Measurements from ENCODE around the gene CXXC1. TPM values are rescaled to one million over a fixed set of nuclear protein-coding genes. Genes with fewer than 3 reads are reported as not detected.

CXXC1 gene
- total RNA-seq (2022; extraction: Qiagen RNA extraction; ENCODE audit: low read depth), result 45.2 to 57.7 TPM (median 49.4 TPM) in 5 replicates

DNA sequence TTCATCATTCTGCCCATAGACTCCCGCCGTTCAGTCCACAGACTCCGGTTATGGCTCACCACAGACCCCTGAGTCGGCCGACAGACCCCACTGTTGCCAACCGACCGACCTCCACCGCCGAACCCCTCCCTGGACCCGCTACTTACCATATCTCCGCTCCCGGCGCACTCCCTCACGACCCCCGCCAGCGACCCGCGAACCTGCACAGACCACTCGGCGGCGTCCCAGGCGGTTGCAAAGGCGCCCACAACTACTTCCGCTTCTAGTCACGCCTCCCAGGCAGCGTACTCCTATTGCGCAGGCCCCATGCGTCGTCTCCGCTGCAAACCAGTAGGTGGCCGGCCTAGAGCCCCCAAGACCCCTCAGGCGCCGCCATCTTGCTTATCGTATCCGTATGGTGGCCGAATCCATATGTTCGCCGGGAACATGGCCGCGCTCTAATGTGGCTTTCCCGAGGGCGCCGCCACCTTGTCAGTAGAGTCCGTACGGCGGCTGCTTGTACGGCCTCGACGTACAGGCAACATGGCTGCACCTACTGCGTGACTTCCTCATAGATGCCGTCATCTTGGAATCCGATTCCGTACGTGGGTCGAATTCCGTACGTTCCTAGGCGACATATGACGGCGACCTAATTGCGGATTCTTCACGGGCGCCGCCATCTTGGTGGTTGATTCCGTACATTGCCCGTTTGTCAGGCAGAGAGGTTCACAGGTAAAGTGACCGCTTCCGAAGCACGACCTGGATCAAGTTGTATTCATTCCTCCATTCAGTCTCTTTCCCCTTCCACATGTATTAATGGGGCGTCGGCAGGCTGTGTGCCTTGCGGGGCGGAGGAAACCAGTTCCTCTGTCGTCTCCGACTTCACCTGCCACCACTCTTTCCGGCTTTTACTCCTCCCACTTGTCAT is at the start of gene CXXC1:
CXXC1 (minus strand) TSS at position 252 of the 907 bp plus-strand sequence; CDS start at position 149, 103 bp downstream.

DNA sequence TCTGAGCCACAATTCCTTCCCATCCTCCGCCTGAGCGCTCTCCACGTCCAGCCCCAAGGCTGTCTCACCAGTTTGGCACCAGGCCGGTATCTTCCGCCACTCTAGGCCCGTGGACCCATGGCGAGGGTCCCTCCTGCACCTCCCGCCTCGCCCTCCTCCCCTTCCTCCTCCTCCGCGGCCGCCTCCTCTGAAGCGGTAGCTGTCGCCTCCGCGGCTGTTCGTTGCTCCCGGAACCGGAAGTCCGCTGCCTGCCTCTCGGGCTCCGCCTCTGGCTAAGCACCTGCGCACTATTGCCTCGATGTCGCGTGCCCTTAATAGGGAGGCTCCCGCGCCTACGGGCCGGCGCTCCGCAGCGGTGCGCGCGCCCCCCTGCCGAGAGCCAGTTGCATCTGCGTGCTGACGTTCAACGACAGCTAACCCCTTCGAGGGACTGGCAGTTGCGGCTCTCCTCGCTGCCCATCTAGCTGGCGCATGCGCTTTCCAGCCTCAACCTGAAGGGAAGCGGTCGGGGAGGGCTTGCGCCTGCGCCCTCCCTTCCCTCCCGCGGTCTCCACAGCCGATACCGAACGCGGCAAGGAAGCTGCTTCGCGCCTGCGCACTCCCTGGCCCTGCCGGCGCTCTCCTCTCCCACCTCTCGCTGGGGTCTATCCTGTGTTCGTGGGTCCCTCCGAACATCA is 6.1 kb downstream of the CXXC1 start, which contains the start of gene MBD1:
MBD1 (minus strand) TSS at position 229 of the 677 bp plus-strand sequence. CDS start 1,531 bp downstream, outside the sequence.

DNA sequence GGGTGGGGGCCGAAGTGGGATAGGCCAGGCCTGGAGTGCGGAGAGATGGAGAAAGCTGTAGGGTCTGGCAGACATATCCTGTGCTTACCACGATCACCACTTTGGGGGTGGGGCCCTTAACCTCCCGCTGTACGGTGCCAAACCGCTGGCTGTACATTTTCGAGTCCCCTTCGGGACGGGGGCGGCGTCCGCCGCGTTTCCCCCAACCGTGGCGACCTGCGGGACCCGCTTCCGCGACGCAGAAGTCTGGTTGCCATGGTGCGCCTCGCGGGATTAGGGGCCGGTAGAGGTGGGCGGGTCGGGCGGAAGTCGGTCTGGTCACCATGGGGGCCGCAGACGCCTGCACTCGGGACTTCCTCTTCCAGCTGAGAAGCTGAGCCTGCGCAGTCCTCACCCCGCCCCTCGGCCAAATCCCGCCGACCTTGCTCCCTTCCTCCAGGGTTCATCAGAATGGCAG is 21.2 kb downstream of the CXXC1 start, which contains the start of gene CFAP53:
CFAP53 (minus strand) TSS at position 248 of the 457 bp plus-strand sequence; CDS start at position 157, 91 bp downstream.

Other genes with a start within 250 kb of the CXXC1 start
- gene MYO5B, start 92.5 kb downstream of the CXXC1 start, total RNA-seq (2022; extraction: Qiagen RNA extraction; ENCODE audit: low read depth), result 12.3 to 14.5 TPM (median 12.7 TPM) in 5 replicates
- 0.37 to 0.44 TPM (median 0.40 TPM) in 5 replicates for gene CFAP53, start 21.2 kb downstream of the CXXC1 start, total RNA-seq (2022; extraction: Qiagen RNA extraction; ENCODE audit: low read depth)
- 30.3 to 38.1 TPM (median 36.2 TPM) in 5 replicates for gene MBD1, start 6.2 kb downstream of the CXXC1 start, total RNA-seq (2022; extraction: Qiagen RNA extraction; ENCODE audit: low read depth)
- gene SKA1, start 87.4 kb upstream of the CXXC1 start, total RNA-seq (2022; extraction: Qiagen RNA extraction; ENCODE audit: low read depth), result 11.9 to 17.1 TPM (median 12.4 TPM) in 5 replicates